GM12891 (cell line): ENCODE results near the gene EXOSC7.

ENCODE experiments used
- PAX5 ChIP-seq: IDR thresholded peaks from 2 replicates; pipeline ENCODE4 v1.6.1; 2011; ENCODE audit warnings: low read length, moderate library complexity, mild to moderate bottlenecking; ENCODE audit not compliant: insufficient read depth, severe bottlenecking
- POLR2A ChIP-seq: IDR thresholded peaks from 2 replicates; pipeline ENCODE4 v1.6.1; 2011; ENCODE audit warnings: low read depth, low read length, control low read depth
- POLR2AphosphoS5 ChIP-seq: IDR thresholded peaks from 2 replicates; pipeline ENCODE4 v1.6.1; 2011; ENCODE audit warnings: low read depth, low read length, control low read depth
- TAF1 ChIP-seq: IDR thresholded peaks from 2 replicates; pipeline ENCODE4 v1.6.1; 2011; ENCODE audit warnings: low read depth, low read length, control low read depth

DNA sequence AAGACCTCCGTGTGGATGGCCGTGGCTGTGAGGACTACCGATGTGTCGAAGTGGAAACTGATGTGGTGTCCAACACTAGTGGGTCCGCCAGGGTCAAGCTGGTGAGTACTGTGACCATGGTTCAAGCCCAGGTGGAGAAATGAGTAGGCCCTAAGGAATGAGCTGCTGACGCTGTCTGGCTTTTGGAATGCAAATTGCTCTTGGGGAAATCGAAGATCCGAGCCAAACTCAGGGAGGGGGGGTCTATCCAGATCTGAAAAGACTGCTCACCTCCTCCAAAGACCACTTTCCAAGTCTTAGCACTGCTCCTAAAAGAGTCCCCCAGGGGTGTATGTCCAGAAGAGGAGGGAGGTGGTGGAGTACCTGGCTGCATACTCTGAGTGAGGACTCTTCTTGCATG, 13.1 kb downstream of the EXOSC7 start:
- TF ChIP-seq POLR2A (no peak), POLR2AphosphoS5 (no peak), PAX5 (no peak), TAF1 (no peak)
